Erythroblast (primary cell): ENCODE results near the gene SIDT2.
"Not testable (repeated sequence)": the region's sequence is repeated elsewhere in the genome, so short reads cannot be mapped to it uniquely, and the experiment has no call there.

Experiments used
- DNase-seq, 2 experiments: peaks; one replicate each; lab custom pipeline; 2025; lab: John Stamatoyannopoulos, UW
- GATA1 ChIP-seq: IDR thresholded peaks from 2 replicates; pipeline ENCODE4 v1.6.1; 2011; ENCODE audit warnings: low read depth, mild to moderate bottlenecking, control low read depth, low read length, moderate library complexity
- POLR2A ChIP-seq: IDR thresholded peaks from 2 replicates; pipeline ENCODE4 v1.6.1; 2011; ENCODE audit warnings: mild to moderate bottlenecking, low read length

The SIDT2 gene

DNA sequence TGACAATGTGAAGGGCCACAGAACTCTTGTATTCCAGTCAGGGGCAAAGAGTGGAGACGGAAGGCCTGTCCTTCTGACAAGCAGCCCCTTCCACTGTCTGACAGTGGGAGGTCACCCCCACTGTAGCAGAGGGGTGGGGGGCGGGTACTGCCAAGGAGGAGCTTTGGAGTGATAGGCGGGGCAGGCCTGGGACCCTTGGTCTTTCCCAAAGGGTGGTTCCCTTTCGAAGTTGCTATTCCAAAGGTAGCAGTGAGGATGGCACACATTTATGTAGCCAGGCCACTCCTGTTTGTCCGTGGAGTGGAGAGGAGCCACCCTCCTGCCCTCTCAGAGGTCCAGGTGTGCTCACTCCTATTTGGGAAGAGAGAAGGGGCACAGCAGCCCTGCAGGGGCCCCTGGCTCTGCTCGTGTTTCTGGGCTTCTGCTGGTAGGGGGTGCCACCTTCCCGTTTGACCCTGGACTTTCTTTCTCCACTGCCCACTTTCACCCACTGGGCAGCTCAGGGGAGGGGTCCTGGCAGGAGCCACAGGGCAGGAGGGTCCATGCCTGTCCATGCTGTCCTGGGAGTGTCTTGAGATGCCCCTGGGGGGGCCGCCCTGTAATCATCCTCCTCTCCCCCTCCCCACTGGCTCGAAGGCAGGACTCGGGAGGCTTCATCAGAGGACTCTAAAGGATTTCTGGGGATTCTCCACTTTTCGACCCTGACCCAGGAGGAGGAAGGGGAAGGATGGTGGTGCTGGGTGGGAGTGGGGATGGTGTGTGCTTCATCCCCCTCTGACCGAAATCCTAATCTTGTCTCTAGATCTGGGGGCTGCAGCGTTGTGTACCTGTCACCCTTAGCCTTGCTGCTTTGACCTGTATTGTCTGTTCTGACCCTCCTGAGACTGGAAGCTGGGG lies 21.6 kb downstream of the SIDT2 start:
- TF ChIP-seq GATA1, result no peak
- no peak for TF ChIP-seq POLR2A
- DNase-seq, result no peak

GRCh38 chr11:117200813-117201657 lies 22.5 kb downstream of the SIDT2 start:
- TF ChIP-seq GATA1, result no peak
- no peak for TF ChIP-seq POLR2A
- no peak for DNase-seq

GRCh38 chr11:117201658-117202305 lies 23.2 kb downstream of the SIDT2 start:
- no peak for TF ChIP-seq GATA1
- no peak for TF ChIP-seq POLR2A
- DNase-seq, result no peak

DNA sequence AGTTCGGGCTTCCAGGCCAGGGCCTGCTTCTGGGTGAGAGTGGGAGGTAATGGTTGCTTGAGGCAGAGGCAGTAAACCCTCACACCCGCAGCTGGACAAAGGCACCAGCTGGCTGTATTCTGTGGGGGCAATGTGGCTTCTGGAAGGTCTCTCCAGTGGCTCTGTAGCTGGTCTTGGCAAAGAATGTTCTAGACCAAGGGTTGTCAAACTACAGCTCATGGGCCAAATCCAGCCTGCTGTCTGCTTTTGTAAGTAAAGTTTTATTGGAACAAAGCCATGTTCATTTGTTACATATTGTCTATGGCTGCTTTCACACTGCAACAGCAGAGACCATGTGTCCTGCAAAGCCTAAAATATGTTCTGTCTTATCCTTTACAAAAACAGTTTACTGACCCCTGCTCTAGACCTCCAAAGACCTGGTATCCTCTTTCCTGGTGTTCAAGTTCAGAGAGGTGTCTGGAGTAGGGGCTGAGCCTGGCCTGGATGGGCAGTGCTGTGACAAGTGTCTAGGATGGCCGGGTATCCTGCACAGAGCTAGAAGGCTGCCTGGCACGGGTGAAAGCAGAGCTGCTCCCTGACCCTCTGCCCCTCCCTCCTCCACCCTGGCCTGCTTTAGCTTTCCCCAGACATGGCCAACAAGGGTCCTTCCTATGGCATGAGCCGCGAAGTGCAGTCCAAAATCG lies 24.0 kb downstream of the SIDT2 start:
- TF ChIP-seq POLR2A (no peak), GATA1 (no peak)
- no peak for DNase-seq

GRCh38 chr11:117203069-117203407 lies 24.5 kb downstream of the SIDT2 start:
- DNase-seq, result no peak
- TF ChIP-seq POLR2A (no peak), GATA1 (no peak)

DNA sequence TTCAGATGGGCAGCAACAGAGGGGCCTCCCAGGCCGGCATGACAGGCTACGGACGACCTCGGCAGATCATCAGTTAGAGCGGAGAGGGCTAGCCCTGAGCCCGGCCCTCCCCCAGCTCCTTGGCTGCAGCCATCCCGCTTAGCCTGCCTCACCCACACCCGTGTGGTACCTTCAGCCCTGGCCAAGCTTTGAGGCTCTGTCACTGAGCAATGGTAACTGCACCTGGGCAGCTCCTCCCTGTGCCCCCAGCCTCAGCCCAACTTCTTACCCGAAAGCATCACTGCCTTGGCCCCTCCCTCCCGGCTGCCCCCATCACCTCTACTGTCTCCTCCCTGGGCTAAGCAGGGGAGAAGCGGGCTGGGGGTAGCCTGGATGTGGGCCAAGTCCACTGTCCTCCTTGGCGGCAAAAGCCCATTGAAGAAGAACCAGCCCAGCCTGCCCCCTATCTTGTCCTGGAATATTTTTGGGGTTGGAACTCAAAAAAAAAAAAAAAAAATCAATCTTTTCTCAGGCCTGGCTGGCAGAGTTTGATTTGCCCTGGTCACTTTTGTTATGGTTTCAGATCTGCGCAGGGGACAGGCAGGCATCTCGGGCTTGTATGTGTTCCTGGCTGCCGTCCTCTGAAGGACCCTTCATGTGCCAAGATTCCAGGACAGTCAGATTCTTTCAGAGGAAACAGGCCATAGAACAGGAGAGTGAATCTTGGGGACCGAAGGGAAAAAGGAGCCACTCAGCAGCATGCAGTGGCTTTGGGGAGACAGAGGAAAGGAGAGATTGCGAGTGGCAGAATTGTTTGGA lies 25.9 kb downstream of the SIDT2 start:
- TF ChIP-seq GATA1 (no peak), POLR2A (no peak)
- DNase-seq, result no peak

DNA sequence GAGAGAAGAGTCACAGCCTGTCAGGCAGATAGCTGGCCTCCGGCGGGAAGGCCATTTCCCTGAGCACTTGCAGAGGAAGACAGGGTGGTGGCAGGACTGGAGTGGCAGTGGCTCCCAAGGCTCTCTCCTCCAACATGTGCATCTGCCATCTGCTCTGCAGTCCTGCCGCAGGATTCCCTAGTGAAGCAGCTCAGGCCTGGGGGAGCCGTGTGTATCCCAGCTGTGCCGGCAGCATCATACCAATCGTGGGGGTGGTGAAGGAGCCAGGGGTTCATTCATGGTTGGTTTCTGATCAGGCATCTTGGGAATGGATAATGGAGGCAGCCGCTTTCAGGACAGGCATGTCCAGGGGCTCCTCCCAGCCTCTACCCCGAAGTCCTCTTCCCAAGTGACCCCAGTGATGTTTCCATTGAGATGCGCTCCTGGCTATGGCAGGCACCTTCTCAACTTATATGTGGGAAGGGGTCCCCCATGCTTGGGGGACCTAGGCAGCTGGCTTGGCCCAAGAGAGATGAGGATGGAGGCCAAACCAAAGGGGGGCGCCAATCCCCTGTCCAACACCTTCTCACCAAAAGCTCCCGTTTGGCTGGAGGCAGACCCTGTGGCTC lies 26.8 kb downstream of the SIDT2 start:
- DNase-seq, result no peak
- TF ChIP-seq GATA1, result no peak
- TF ChIP-seq POLR2A, result no peak

- not testable (repeated sequence) for DNase-seq
Observed at GRCh38 chr11:117206111-117206510, 27.6 kb downstream of the SIDT2 start.

- DNase-seq, result not testable (repeated sequence)
Observed at GRCh38 chr11:117206859-117207258, 28.3 kb downstream of the SIDT2 start.

GRCh38 chr11:117207481-117207880 lies 28.9 kb downstream of the SIDT2 start:
- not testable (repeated sequence) for DNase-seq

GRCh38 chr11:117208710-117209109 lies 30.2 kb downstream of the SIDT2 start:
- DNase-seq, result peak; percentile 23

DNA sequence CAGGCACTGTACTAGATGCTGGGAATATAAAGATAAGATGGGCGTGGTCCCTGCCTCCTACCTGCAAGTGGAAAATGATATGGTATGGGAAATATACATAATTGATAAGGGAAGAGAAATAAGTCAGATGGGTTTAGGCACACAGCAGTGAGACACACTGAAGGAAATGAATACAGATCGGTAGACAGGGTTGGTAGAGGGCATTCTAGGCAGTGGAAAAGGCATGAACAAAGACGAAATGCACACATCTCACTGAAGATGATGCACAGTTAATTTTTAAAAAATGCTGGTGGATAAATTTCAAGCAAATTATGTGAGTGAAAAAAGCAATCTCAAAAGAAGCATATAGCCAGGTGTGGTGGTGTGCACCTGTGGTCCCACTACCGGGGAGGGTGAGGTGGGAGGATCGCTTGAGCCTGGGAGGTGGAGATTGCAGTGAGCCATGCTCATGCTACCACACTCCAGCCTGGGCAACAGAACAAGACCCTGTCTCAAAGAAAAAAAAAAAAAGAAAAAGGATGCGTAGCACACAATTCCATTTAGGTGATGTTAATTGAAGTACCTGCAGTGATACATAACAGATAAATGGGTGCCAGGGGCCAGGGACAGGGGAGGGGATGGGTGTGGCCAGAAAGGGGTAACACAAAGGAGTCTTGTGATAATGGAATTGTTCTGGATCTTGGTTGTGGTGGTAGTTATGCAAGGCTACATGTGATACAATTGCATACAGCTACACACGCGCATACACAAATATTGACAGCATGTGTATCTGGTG lies 31.0 kb downstream of the SIDT2 start:
- peak; percentile 23 to 43 for DNase-seq

DNA sequence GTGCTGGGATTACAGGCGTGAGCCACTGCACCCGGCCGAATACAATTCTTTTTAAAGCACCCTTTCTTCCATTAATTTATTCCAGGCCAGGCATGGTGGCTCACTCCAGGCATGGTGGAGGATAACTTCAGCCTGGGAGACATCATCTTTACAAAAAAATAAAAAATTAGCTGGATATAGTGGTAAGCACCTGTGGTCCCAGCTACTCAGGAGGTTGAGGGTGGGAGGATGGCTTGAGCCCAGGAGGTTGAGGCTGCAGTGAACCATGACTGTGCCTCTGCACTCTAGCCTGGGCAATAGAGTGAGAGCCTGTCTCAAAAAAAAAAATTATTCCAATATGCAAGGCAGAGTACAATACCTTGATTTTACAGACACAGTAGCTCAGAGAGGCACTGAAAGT lies 32.1 kb downstream of the SIDT2 start:
- TF ChIP-seq POLR2A (no peak), GATA1 (no peak)
- no peak for DNase-seq
